Stimulated activated CD4-positive, alpha-beta T cell treated with anti-CD3 and anti-CD28 coated beads, Interleukin-12 subunit alpha, Interleukin-12 subunit beta, amount 100 ng/mL, for 24 hours (primary cell): ENCODE results near the gene DSC2.
"Not testable (repeated sequence)": the region's sequence is repeated elsewhere in the genome, so short reads cannot be mapped to it uniquely, and the experiment has no call there.

ENCODE experiments used
- DNase-seq, 2 experiments: peaks; one replicate each; pipeline ENCODE4 v3.0.0-alpha.2; 2020; ENCODE audit warnings: low read depth in 2 of 2

The DSC2 gene

GRCh38 chr18:31042406-31043181 is 59.6 kb downstream of the DSC2 start, which contains the start of gene DSC3:
TSS of gene DSC3 (minus strand) at chr18:31042742. CDS start at chr18:31042660, 82 bp downstream.
- no peak for DNase-seq

- DNase-seq: no peak
Measured at GRCh38 chr18:31042084-31042405, 60.2 kb downstream of the DSC2 start.

GRCh38 chr18:31041271-31042083 is 60.7 kb downstream of the DSC2 start:
- no peak for DNase-seq

GRCh38 chr18:31040686-31041270 is 61.4 kb downstream of the DSC2 start:
- DNase-seq: no peak

- no peak for DNase-seq
Measured at GRCh38 chr18:31039426-31039825, 62.8 kb downstream of the DSC2 start.

- not testable (repeated sequence) for DNase-seq
Measured at GRCh38 chr18:31037686-31038085, 64.5 kb downstream of the DSC2 start.

GRCh38 chr18:31034541-31034940 is 67.7 kb downstream of the DSC2 start:
- DNase-seq: no peak

GRCh38 chr18:31030574-31031278 is 71.5 kb downstream of the DSC2 start:
- DNase-seq: no peak

- DNase-seq: no peak
Measured at GRCh38 chr18:31015715-31016434, 86.3 kb downstream of the DSC2 start.

GRCh38 chr18:31011455-31011854 is 90.8 kb downstream of the DSC2 start:
- not testable (repeated sequence) for DNase-seq

- no peak for DNase-seq
Measured at GRCh38 chr18:31010601-31011000, 91.6 kb downstream of the DSC2 start.
